H1 (cell line): ENCODE measurements around the gene CCDC81.

Experiments used
- EP300 ChIP-seq, 2 experiments: IDR thresholded peaks; 1 replicate in 1 of 2; 2 replicates in 1 of 2; pipeline ENCODE4 v1.6.1; 2011 to 2012; ENCODE audit warnings: low read depth in 2 of 2, low read length in 2 of 2, mild to moderate bottlenecking in 2 of 2, borderline replicate concordance in 1 of 2, inconsistent platforms in 1 of 2, moderate library complexity in 1 of 2
- POLR2AphosphoS5 ChIP-seq: IDR thresholded peaks from 2 replicates; pipeline ENCODE4 v1.6.1; 2011; ENCODE audit warnings: low read depth, low read length
- TF ChIP-seq, protein P1 (sequence below), 3 experiments: IDR thresholded peaks; 1 replicate in 2 of 3; 2 replicates in 1 of 3; pipeline versions ENCODE4 v1.5.1 to v1.6.1; 2011; ENCODE audit warnings: low read length in 3 of 3, mild to moderate bottlenecking in 3 of 3, inconsistent platforms in 2 of 3, low read depth in 1 of 3, moderate library complexity in 1 of 3; ENCODE audit not compliant: insufficient read depth in 1 of 3; ENCODE audit errors: control extremely low read depth in 1 of 3

DNA sequence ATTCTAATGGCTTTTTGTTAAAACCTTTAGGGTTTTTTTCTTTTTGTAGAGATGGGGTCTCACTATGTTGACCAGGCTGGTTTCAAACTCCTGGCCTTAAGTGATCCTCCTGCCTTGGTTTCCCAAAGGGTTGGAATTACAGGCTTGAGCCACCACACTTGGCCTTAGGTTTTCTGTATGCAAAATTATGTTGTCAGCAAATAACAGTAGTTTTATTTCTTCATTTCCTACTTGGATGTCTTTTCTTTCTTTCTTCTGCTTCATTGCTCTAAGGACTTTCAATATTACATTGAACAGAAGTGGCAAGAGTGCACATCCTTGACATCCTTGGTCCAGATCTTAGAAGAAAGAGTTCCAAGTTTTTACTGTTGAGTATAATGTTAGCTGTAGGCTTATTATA is 52.8 kb downstream of the CCDC81 start:
- TF ChIP-seq POLR2AphosphoS5: no peak
- TF ChIP-seq, protein P1, sequence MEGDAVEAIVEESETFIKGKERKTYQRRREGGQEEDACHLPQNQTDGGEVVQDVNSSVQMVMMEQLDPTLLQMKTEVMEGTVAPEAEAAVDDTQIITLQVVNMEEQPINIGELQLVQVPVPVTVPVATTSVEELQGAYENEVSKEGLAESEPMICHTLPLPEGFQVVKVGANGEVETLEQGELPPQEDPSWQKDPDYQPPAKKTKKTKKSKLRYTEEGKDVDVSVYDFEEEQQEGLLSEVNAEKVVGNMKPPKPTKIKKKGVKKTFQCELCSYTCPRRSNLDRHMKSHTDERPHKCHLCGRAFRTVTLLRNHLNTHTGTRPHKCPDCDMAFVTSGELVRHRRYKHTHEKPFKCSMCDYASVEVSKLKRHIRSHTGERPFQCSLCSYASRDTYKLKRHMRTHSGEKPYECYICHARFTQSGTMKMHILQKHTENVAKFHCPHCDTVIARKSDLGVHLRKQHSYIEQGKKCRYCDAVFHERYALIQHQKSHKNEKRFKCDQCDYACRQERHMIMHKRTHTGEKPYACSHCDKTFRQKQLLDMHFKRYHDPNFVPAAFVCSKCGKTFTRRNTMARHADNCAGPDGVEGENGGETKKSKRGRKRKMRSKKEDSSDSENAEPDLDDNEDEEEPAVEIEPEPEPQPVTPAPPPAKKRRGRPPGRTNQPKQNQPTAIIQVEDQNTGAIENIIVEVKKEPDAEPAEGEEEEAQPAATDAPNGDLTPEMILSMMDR (IDR thresholded peaks at IDR 0.05; ENCODE audit: control extremely low read depth in 1 of 3, insufficient read depth in 1 of 3, low read depth in 1 of 3, low read length in 3 of 3): no peak
- TF ChIP-seq EP300 (IDR thresholded peaks at IDR 0.05; ENCODE audit: borderline replicate concordance in 1 of 2, low read depth in 2 of 2, low read length in 2 of 2): no peak
